Measurements from ENCODE around the gene ST3GAL4. TPM values are rescaled to one million over a fixed set of nuclear protein-coding genes. Genes with fewer than 3 reads are reported as not detected.

ST3GAL4 gene
- total RNA-seq, 1 experiment from 2014 or later, result 17.3 TPM

- DNase-seq (ENCODE audit: low spot score) (no peak), ATAC-seq (no peak)
- POLR2A ChIA-PET, result no interaction called here
- peaks cover 14% of the 10 kb centered on the region for H3K4me1 Mint-ChIP-seq
- CTCF ChIA-PET, result interaction anchor here (2.6 kb wide), 1 partner anchor 11 kb away, joined by 15 read pairs; no protein-coding TSS in a partner anchor
- H3K27me3 Mint-ChIP-seq (ENCODE audit: low read depth), result peaks cover 8% of the 10 kb centered on the region
- no peaks in the 10 kb centered on the region for H3K9me3 Mint-ChIP-seq
- H3K27ac Mint-ChIP-seq, result no peak overlapping the region
- peaks cover 8% of the 10 kb centered on the region for H3K36me3 Mint-ChIP-seq
- TF ChIP-seq, protein P1, sequence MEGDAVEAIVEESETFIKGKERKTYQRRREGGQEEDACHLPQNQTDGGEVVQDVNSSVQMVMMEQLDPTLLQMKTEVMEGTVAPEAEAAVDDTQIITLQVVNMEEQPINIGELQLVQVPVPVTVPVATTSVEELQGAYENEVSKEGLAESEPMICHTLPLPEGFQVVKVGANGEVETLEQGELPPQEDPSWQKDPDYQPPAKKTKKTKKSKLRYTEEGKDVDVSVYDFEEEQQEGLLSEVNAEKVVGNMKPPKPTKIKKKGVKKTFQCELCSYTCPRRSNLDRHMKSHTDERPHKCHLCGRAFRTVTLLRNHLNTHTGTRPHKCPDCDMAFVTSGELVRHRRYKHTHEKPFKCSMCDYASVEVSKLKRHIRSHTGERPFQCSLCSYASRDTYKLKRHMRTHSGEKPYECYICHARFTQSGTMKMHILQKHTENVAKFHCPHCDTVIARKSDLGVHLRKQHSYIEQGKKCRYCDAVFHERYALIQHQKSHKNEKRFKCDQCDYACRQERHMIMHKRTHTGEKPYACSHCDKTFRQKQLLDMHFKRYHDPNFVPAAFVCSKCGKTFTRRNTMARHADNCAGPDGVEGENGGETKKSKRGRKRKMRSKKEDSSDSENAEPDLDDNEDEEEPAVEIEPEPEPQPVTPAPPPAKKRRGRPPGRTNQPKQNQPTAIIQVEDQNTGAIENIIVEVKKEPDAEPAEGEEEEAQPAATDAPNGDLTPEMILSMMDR (IDR thresholded peaks at IDR 0.05), result no peak
- TF ChIP-seq ARID4B (CRISPR knock-in tag; IDR thresholded peaks at IDR 0.05; ENCODE audit: borderline replicate concordance) (no peak), CREM (CRISPR knock-in tag; IDR thresholded peaks at IDR 0.05) (no peak), ATF3 (CRISPR knock-in tag; conservative IDR thresholded peaks at IDR 0.05) (no peak), IRF2 (CRISPR knock-in tag; IDR thresholded peaks at IDR 0.05; ENCODE audit: borderline replicate concordance, low read depth) (no peak), ZNF138 (CRISPR knock-in tag; conservative IDR thresholded peaks at IDR 0.05) (no peak), ZBTB21 (CRISPR knock-in tag; IDR thresholded peaks at IDR 0.05; ENCODE audit: borderline replicate concordance) (no peak), NR1H2 (CRISPR knock-in tag; IDR thresholded peaks at IDR 0.05) (no peak)
- no peak overlapping the region for H3K4me3 Mint-ChIP-seq
Measured at GRCh38 chr11:126413843-126414405, 58.4 kb downstream of the ST3GAL4 start.

DNA sequence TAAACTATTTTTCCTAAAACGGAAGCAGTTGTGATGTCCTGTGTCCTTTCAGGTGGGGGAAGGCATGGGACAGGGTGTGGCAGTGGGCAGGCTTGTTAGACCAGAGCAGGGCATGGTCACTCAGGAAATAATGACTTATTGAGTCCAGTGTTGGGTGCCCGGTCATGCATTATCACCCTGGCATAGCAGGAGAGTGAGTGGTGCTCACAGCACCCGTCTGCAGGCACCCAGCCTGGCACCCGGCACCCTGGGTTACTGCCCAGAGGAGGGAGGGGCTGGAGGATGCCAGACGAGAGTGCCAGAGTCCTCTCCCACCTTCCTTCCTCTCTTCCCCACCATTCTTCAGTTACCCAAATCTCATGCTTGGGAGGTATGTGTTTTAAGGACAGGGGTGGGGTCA is 59.1 kb downstream of the ST3GAL4 start:
- H3K4me3 Mint-ChIP-seq, result no peak overlapping the region
- no peak overlapping the region for H3K27ac Mint-ChIP-seq
- H3K27me3 Mint-ChIP-seq (ENCODE audit: low read depth), result peaks cover 8% of the 10 kb centered on the region
- ChIA-PET POLR2A (no interaction called here), CTCF (no interaction called here)
- DNase-seq (ENCODE audit: low spot score), result no peak
- H3K4me1 Mint-ChIP-seq, result peaks cover 14% of the 10 kb centered on the region
- ATAC-seq, result no peak
- no peaks in the 10 kb centered on the region for H3K9me3 Mint-ChIP-seq
- peaks cover 3% of the 10 kb centered on the region; the same call in 1 of the 2 replicates for H3K36me3 Mint-ChIP-seq
- TF ChIP-seq CREM (CRISPR knock-in tag; IDR thresholded peaks at IDR 0.05) (no peak), TEAD1 (CRISPR knock-in tag; IDR thresholded peaks at IDR 0.05) (no peak), GABPB1 (CRISPR knock-in tag; IDR thresholded peaks at IDR 0.05) (no peak), ZBTB21 (CRISPR knock-in tag; IDR thresholded peaks at IDR 0.05; ENCODE audit: borderline replicate concordance) (no peak), GRHL2 (CRISPR knock-in tag; IDR thresholded peaks at IDR 0.05; ENCODE audit: insufficient replicate concordance, severe bottlenecking) (no peak), E2F5 (CRISPR knock-in tag; IDR thresholded peaks at IDR 0.05) (no peak), GTF2I (CRISPR knock-in tag; conservative IDR thresholded peaks at IDR 0.05) (no peak), OVOL2 (CRISPR knock-in tag; IDR thresholded peaks at IDR 0.05; ENCODE audit: borderline replicate concordance) (no peak), TCF7 (CRISPR knock-in tag; IDR thresholded peaks at IDR 0.05; ENCODE audit: low read depth) (no peak), TEAD4 (CRISPR knock-in tag; IDR thresholded peaks at IDR 0.05) (no peak), ETV6 (CRISPR knock-in tag; IDR thresholded peaks at IDR 0.05) (no peak), RELA (CRISPR knock-in tag; IDR thresholded peaks at IDR 0.05; ENCODE audit: borderline replicate concordance) (no peak), ATF3 (CRISPR knock-in tag; conservative IDR thresholded peaks at IDR 0.05) (no peak)
- TF ChIP-seq, protein P2, sequence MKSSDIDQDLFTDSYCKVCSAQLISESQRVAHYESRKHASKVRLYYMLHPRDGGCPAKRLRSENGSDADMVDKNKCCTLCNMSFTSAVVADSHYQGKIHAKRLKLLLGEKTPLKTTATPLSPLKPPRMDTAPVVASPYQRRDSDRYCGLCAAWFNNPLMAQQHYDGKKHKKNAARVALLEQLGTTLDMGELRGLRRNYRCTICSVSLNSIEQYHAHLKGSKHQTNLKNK (CRISPR knock-in tag; IDR thresholded peaks at IDR 0.05), result no peak
- TF ChIP-seq, protein P3, sequence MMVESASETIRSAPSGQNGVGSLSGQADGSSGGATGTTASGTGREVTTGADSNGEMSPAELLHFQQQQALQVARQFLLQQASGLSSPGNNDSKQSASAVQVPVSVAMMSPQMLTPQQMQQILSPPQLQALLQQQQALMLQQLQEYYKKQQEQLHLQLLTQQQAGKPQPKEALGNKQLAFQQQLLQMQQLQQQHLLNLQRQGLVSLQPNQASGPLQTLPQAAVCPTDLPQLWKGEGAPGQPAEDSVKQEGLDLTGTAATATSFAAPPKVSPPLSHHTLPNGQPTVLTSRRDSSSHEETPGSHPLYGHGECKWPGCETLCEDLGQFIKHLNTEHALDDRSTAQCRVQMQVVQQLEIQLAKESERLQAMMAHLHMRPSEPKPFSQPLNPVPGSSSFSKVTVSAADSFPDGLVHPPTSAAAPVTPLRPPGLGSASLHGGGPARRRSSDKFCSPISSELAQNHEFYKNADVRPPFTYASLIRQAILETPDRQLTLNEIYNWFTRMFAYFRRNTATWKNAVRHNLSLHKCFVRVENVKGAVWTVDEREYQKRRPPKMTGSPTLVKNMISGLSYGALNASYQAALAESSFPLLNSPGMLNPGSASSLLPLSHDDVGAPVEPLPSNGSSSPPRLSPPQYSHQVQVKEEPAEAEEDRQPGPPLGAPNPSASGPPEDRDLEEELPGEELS (CRISPR knock-in tag; IDR thresholded peaks at IDR 0.05), result no peak
- TF ChIP-seq, protein P4, sequence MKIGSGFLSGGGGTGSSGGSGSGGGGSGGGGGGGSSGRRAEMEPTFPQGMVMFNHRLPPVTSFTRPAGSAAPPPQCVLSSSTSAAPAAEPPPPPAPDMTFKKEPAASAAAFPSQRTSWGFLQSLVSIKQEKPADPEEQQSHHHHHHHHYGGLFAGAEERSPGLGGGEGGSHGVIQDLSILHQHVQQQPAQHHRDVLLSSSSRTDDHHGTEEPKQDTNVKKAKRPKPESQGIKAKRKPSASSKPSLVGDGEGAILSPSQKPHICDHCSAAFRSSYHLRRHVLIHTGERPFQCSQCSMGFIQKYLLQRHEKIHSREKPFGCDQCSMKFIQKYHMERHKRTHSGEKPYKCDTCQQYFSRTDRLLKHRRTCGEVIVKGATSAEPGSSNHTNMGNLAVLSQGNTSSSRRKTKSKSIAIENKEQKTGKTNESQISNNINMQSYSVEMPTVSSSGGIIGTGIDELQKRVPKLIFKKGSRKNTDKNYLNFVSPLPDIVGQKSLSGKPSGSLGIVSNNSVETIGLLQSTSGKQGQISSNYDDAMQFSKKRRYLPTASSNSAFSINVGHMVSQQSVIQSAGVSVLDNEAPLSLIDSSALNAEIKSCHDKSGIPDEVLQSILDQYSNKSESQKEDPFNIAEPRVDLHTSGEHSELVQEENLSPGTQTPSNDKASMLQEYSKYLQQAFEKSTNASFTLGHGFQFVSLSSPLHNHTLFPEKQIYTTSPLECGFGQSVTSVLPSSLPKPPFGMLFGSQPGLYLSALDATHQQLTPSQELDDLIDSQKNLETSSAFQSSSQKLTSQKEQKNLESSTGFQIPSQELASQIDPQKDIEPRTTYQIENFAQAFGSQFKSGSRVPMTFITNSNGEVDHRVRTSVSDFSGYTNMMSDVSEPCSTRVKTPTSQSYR (CRISPR knock-in tag; IDR thresholded peaks at IDR 0.05), result no peak
